ENCODE results near the gene PPP5C.

The PPP5C gene

DNA sequence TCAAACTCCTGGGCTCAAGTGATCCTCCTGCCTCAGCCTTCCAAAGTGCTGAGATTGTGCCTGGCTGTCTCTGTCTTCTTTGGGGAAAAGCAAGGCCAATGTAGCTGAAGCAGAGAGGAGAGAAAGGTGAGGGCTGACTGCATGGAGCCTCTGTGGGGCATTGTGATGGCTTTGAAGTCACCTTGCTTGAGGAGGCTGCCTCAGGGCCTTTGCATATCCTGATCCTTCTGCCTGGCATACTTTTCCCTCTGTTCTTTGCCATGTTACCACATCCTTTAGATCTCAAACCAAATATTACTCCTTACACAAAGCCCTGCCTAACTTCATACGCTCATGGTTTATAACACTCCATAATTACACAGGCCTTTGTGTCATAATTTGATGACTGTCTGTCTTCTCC, 9.4 kb upstream of the PPP5C start:
- no peak for DNase-seq

DNA sequence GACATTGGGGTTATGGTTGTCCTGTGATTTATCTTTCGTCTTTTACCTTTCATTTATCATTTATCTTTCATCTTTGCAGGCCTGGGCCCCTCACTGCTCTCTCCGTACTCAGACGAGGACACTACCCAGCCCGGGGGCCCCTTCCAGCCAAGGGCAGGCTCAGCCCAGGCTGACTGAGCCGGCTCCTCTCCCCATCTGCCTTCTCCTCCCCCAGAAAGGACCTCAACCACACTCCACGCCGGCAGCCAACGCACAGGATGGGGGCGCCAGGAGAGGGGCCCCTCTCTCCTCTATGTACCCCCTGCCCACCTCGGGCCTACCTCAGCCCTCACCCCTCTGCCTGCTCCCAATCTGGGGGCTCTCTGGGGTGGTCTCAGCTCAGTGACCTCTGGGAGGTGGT, 7.4 kb upstream of the PPP5C start:
- DNase-seq, result no peak

DNA sequence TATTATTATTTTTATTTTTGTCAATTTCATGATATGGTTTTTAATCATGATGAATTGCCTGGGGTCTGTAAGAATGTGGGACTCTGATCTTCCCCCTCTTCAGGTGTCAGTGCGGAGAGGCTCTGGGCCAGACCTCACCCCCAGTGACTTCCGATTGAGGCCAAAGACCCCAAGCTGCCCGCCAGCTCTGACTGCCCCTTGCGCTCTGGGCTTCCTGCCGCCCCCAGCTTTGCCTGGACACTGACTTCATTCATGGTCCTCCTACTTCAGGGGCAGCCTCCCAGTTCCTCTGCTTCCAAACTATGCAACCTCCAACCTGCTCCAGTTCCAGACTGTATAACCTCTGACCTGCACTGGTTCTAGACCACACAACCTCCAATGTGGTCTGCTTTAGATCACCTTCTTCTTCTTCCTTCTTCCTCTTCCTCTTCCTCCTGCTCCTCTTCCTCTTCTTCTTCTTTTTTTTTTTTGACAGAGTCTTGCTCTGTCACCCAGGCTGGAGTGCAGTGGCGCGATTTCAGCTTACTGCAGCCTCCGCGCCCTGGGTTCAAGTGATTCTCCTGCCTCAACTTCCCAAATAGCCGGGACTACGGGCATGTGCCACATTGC, 6.7 kb upstream of the PPP5C start:
- no peak for DNase-seq

DNA sequence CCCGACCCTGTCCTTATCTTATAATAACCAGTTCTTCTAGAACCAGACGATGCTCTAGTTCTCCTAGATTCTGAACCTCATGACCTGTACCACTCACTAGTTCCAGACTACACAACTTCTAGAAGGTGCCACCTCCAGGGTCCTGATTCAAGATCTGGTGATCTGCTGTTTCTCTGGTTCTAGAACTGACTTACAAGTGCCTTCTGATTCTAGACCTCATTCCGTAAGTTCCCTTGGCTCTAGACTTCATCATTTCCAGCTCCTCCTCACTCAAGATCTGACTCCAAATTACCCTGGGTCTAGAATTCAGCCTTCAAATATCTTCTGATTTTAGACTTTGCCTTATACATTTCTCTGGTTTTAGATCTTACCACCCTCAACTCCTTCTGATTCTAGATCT, 5.0 kb upstream of the PPP5C start:
- DNase-seq, result no peak

DNA sequence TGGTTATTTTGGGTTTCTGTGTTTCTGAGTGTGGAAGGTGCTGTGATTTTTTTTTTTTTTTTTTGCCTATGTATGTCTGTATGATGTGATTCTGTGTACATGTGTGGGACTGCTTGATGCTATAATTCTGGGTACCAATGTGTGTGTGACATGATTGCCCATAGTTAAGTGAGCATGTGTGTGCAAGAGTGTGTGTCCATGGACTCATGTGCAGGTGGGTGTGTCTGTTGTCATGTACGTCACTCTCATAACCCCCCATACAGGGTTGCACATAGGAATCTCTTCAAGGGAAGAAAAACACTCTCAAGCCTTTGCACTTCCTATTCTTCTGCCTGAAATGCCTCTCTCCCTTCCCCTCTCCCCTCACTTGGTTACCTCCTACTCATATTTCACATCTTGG, 2.5 kb upstream of the PPP5C start:
- DNase-seq, result no peak

DNA sequence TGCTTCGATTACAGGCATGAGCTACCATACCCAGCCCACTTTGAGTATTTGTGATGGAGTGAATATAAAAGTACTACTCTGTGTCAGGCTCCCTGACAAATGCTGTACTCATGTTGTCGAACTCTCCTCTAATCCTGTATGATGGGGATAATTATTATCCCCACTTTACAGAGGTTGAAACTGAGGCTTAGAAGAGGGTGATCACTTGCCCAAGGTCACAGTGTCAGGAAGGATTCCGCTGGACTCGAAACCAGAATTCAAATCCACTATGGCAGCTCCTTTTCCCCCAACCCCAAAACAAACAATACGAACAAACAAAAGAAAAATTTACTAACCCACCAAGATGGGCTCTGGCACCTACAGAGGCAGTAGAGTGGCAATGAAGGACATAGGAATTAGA, 1.7 kb upstream of the PPP5C start:
- no peak for DNase-seq

DNA sequence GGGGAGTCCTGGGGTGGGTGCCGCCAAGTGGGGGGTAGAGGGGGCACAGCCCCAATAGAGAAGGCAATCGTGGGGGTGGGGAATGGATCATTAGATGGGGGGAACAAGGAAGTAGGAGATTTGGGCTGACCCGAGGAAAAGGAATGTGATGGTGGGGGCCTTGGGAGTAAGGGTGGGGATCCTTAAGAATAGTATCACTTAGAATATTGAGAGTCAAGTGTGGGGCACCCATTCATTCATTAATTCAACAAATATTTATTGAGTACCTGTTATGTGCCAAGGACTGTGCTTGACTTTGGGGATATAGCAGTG, 641 bp downstream of the PPP5C start:
- DNase-seq, result no peak

DNA sequence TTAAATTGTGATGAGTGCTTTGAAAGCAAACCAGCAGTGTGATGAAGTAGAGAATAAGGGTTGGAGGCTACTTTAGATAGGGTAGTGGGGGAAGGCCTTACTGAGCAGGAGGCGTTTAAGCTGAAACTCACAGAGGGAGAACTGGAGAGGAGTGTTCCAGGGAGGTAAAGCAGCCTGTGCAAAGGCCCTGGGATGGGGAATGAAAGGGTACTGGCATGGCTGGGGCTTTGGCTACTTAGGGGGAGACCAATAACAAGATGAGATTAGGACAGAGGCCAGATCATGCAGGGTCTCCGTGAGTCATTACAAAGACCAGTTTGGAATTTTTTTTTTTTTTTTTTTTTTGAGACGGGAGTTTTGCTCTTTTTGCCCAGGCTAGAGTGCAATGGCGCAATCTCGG, 1.1 kb downstream of the PPP5C start:
- DNase-seq, result no peak

DNA sequence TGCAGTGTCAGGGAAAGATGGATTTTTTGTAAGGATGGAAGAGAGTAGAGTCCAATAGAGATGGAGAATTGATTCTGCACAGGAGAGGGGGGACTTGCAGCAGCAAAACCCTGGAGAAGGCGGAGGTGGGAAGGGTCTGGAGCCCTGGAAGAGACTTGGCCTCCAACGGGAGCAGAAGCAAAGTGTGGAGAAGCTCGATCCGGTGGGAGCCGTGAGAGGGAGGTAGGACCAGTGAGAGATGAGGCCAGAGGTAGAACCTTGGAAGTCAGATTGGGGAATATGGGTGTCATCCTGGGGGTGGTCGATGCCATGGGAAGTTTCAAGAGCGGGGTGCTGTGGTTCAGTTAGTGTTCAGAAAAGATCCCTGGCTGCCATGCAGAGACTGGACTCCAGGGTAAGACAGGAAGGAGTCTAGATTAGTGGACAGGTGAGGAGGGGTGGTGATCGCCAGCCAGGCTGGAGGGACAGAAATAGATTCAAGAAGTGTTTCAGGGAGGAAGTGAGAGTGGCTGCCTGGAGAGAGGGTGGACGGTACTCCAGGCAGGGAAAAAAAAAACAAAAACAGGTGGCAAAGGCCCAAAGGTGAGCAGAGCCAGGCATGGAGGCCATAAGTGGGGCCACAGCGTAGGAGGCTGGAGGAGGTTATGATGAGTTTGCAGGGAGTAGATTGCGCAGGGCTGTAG, 2.6 kb downstream of the PPP5C start:
- peak; percentile 40 for DNase-seq

DNA sequence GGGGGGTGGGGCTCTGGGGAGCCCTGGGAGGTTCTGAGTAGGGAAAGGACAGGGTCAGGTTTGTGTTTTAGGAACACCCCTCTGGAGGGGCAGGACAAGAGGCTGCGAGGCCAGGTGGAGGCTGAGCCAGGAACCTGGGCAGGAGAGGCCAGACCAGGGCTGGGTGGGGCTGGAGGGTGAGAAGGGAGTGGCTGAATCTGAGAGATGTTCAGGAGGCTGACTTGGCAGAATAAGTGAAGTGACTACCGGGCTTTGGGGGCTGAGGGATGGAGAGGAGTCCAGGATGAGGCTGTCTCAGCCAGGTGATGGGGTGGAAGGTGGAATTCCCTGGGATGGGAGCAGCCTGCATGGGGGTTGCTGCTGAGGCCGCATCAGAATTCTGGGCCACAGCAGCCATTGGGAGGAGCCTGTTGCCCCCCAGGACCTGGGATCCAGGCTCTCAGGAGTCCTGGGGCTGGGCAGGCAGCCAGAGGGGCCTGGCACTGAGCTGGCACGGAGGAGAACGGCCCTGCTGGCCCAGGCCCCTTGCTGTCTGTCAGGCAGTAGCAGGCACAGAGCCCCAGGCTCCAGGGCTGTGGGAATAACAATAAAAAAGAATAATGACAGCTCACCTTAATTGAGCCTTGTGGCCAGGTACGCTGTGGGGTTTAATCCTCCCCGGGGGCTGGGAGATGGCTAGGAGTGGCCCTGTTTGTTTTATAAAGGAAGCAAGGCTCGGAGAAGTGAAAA, 3.3 kb downstream of the PPP5C start:
- no peak for DNase-seq

DNA sequence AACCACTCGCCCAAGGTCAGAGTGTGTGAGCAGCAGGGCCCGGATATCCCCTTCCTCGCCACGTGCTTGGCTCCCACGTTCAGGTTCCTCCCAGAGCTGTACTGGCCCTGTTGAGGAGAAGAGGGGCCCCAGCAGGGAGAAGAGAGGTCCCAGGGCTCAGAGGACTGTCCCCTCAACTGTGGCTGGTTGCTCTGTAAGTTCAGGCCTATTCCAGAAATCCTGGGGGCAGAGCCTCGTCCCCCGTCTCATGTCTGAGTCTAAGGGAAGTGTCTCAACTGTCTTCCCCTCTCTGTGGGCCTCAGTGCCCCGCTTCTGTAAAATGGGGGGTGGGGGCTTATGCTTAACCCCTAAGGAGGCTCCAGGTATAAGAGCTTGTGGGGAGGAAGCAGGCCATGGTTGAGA, 3.9 kb downstream of the PPP5C start:
- DNase-seq, result no peak

DNA sequence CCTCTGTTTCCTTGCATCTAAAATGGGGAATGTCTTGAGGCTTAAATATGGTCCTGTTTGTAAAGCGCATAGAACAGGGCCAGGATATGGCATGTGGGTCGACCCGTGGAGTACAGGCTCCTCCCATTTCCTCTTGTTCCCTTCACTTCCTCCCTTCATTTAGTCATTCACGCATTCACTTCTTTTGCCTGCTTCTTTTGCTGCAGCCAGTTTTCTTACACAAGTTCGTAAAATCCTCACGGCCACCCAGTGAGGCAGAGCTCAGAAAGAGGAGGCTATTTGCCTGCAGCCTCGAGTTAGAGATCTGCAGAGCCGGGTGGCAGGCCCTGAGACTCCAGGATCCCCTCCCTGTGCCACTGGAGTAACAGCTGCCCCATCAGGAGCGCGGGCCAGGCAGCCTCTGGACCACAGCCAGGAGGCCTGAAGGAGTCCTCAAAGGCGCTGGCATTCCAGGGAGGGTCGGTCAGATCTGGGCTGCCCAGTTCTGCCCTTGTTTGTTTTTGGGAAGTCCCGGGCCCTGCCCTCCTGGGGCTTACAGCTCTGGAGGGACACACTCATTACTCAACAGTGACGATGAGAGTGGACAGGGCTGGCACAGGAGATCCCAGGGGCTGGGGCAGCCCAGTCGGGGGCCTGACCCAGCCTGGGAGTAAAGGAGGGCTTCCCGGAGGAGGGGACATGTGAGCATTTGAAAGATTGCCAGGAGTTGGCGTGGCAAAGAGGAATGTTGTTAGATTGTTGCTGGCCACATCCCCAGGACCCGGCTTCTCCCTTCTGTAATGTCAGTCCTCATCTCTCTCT, 4.6 kb downstream of the PPP5C start:
- no peak for DNase-seq

DNA sequence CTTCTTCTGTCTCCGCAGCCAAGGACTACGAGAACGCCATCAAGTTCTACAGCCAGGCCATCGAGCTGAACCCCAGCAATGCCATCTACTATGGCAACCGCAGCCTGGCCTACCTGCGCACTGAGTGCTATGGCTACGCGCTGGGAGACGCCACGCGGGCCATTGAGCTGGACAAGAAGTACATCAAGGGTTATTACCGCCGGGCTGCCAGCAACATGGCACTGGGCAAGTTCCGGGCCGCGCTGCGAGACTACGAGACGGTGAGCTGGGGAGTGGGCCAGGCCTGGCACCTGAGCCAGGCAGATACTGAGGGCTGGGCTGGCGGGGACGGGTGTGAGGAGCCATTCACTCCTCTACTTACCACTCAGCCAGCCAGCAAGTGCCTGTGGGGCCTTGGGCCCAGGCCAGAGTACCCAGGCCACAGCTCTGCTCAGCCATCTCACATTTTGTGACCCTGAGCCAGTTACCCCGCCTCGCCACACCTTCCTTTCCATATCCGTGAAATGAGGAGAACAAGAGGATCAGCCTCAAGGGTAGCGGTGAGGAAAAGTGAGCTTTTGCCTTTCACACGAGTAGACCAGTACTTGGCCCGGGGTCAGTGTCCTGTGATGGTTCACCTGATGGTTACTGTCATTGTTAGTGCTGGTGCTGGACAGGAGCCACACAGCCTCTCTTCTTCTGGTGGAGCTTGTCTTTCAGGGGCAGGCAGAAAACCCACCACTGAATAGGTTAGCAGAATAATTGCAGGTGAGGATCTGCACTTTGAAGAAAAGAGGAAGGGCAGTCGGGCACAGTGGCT, 7.0 kb downstream of the PPP5C start:
- DNase-seq, result no peak

DNA sequence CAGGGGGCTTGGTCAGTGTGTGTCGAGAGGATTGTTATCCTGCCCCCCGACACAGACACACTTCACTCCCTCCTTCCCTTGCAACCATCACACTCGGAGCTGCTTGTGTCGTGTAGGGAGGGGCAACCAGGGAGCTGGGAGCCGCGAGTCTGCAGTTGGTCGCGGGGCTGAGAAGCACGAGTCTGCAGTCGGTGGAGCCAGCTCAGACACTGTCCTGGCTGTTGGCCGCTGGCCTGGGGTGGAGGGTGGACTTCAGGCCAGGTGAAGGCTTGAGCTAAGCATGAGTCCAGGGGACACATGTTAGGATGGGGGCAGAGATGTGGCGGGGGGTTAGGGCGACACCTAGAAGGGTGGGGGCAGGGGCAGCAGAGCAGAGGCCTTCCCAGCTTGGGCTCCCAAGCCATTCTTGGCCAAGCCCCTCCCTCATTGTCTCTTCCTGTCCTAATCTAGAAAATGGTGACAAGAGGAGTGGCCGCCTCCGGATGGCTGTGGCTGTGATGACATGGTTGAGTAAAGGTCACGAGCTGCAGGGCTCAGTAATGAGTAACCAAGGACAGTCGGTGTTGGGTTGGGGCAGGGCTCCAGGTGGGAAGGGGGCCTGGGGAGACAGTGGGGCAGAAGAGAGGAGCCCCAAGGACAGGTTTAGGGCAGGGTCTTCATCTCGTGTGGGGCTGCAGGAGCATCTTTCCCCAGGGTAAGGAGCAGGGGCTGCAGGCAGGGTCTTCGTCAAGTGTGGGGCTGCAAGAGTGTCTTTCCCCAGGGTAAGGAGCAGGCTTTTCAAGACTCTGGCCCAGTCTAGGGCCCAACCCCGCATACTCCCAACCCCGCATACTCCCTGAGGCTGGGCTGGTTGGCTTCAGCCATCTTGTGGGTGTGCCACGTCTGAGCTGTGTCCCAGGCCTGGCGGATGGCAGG, 8.6 kb downstream of the PPP5C start:
- DNase-seq, result no peak

DNA sequence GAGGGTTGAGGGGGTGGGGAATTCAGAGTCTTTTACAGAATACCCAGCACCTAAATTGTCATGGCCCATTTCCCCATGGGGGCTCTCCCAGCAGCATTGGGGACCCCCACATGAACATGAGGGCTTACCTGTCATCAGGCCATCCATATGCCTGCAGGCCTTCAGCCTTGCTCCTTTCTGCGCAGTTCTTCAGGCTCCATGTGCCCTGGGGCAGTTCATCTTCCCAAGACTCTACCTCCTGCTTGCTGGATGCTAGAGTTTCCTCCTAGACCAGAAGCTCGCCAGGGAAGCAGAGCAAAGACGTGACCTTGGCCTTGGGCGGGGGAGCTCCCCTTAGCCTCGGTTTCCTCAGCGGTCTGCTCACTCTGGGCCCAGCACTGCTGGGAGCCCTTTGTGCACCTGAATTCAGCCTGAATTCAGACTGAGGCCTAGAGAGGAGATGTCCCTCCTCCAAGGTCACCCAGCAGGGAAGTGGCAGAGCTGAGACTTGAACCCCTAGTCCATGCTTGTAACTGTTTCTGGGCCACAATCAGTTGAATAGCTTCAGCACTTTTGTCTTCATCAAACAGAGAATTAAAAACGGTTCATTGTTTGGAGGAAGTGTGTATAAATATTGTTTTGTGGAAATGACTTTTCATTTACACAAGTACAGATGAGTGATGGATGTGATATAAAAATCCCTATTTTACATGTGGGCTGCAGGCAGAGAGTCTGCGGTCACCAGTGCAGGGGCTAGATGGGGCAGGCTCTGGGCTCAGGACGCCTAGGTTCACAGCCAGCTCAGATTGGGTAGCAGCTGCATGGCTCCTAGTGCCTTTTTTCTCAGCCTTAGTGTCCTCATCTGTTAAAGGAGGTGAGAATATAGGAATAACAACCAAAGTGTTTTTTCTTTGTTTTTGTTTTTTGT, 9.5 kb downstream of the PPP5C start:
- DNase-seq, result no peak

DNA sequence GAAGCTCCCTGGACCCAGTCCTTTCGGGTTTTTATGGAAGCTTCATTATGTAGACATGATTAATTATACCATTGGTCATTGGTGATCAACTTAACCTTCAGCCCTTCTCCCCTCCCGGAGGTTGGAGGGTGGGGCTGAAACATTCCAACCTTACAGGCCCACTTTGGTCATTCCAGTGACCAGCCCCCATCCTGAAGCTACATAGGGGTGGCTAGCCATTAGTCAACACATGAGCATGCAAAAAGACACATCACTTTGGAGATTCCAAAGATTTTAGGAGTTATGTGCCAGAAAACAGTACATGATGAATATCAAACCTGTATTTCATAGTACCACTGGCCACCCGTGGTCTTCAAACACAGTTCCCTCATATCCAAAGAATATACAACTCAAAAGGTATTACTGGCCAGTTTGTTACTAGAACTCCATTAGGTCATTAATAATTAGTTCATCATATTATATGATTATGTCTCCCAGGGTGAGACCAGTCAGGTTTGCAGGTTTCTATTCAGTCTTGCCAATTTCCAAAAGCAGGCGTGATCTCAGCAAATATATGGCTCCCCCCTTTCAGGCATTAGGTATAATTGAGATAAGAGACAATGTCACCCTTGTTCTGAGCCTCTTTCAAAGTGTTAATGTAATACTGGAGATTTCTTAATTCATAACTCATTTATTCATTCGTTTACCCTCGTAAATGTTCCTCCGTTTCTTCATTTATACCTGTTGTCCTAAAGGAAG, 11.1 kb downstream of the PPP5C start:
- DNase-seq, result no peak

DNA sequence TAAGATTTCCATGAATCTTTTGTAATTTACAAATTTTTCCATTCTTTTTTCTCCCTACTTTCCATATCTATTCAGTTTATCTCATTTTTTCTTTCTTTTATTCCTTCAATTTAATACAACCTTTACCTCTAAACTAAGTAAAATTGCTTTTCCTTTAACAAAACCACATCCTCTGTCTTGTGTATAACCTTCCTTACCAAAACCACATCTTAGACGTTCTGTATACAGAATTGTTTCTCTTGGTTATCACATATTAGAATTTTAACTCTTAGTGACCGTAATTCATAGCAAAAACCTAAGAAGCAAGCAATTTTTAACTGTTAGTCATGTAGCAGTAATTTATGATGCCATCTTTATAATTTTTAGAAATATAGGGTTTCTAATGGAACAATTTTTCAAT, 15.0 kb downstream of the PPP5C start:
- DNase-seq, result no peak

DNA sequence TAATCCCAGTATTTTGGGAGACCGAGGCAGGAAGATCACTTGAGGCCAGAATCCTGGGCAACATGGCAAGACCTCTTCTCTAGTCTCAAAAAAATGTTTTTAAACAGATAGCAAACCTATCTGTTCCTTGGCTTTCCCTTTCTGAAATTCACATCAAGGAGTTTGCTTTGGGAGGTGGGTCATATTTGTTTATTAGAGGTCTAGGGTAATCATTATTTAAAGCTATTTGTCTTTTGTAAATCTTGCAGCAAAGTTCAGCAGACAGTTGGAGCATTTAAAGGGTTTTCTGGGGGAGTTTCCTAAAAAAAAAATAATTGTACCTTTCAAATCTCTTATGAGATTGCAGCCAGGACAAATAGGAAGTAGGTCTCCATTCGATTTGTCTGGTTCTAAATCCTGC, 17.5 kb downstream of the PPP5C start:
- no peak for DNase-seq

DNA sequence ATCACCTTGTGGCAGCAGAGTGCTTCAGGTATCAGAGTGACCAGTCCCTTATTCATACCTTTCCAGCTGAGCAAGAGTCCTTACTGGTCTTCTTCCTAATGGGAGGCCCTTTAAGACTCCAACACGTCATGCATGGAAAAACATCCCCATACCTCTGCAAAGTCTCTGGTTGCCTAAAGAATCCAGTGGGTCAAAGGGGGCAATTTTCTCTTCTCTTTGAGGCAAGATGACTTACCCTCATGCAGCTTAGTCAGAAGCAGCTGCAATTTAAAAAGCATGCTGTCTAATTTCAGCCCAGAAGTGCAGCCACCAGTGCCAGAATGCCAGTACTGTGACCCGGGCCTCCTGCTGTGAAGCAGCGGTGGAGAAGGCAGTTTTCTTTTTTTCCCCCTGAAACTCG, 18.7 kb downstream of the PPP5C start:
- no peak for DNase-seq

All from NCI-H510A treated with DMSO at 0.1 percent for 48 hours (cell line).